HCT116 (cell line): ENCODE measurements around the gene TTYH1. TPM values are rescaled to one million over a fixed set of nuclear protein-coding genes. Genes with fewer than 3 reads are reported as not detected.

ENCODE experiments used
- ATAC-seq: fragments of 200-7000 bp; cut with Tn5 transposase; 2 replicates; pipeline ENCODE4 v1.9.1; 2020; ENCODE audit warnings: mild to moderate bottlenecking, moderate library complexity
- BruUV-seq: library from RNA; stranded (reverse); fragments of 400-500 nt; replicated peaks from 2 replicates; lab custom pipeline; 2021; lab: Mats Ljungman, UMichigan
- CTCF ChIA-PET: fragments of 300-600 bp; sonication (Branson Sonifier 250); formaldehyde crosslinking; loops from one replicate; lab custom pipeline; 2021; ENCODE audit warnings: antibody characterized with exemption; lab: Charles Lee
- POLR2A ChIA-PET: fragments of 300-600, 350-600 bp; sonication (Branson Sonifier 250); formaldehyde crosslinking; loops from one replicate; lab custom pipeline; 2021; ENCODE audit warnings: antibody characterized with exemption; lab: Charles Lee
- RAD21 ChIA-PET, 2 experiments: fragments of 300-600 bp; sonication (Branson Sonifier 250); formaldehyde crosslinking; loops; one replicate each; lab custom pipeline; 2023; ENCODE audit warnings: low total read pairs in 2 of 2; ENCODE audit not compliant: uncharacterized antibody in 2 of 2, unreplicated experiment in 2 of 2, low non-redundant PET in 1 of 2; lab: Charles Lee
- DNase-seq: peaks from one replicate; pipeline ENCODE4 v3.0.0-alpha.2; 2010; ENCODE audit warnings: low read depth, low spot score
- H2AFZ ChIP-seq: fragments of 200-600 bp; shearing (Covaris generic), sonication (generic); 2 replicates; pipeline ENCODE4 v1.6.1; 2017; ENCODE audit warnings: low read depth, mixed run types, mixed read lengths, antibody characterized with exemption, low read length; ENCODE audit not compliant: poor library complexity, severe bottlenecking
- H3K27ac ChIP-seq: 2 replicates; pipeline ENCODE4 v1.5.1; 2012; ENCODE audit warnings: low read depth, low read length
- H3K27me3 ChIP-seq: fragments of 200-600 bp; sonication (generic); 2 replicates; pipeline ENCODE4 v1.6.1; 2016; ENCODE audit warnings: mixed run types, low read length, mixed read lengths; ENCODE audit not compliant: insufficient read depth
- H3K36me3 ChIP-seq, 2 experiments: fragments of 200-500 bp in 1 of 2; fragments of 200-600 bp in 1 of 2; sonication (Bioruptor generic) in 1 of 2; sonication (generic) in 1 of 2; 2 replicates each; pipeline versions ENCODE4 v1.5.1 to v1.6.1; 2014 to 2016; ENCODE audit warnings: low read length in 2 of 2, inconsistent platforms in 1 of 2, mixed read lengths in 1 of 2, mixed run types in 1 of 2; ENCODE audit not compliant: insufficient read depth in 2 of 2, control insufficient read depth in 1 of 2
- H3K4me1 ChIP-seq, 2 experiments: fragments of 200-600 bp in 1 of 2; sonication (generic) in 1 of 2; 2 replicates each; pipeline versions ENCODE4 v1.5.1 to v1.6.1; 2012 to 2017; ENCODE audit warnings: low read length in 2 of 2, inconsistent platforms in 1 of 2, mild to moderate bottlenecking in 1 of 2, mixed read lengths in 1 of 2, mixed run types in 1 of 2, moderate library complexity in 1 of 2; ENCODE audit not compliant: insufficient read depth in 2 of 2, control insufficient read depth in 1 of 2
- H3K4me2 ChIP-seq: fragments of 200-600 bp; sonication (generic); 2 replicates; pipeline ENCODE4 v1.6.1; 2017; ENCODE audit warnings: mixed run types, low read length, mixed read lengths
- H3K4me3 ChIP-seq, 2 experiments: fragments of 200-600 bp in 1 of 2; sonication (generic) in 1 of 2; replicated peaks in 1 of 2; 2 replicates each; pipeline ENCODE4 v1.5.1; 2011 to 2016; ENCODE audit warnings: low read length in 2 of 2, control low read depth in 1 of 2, low read depth in 1 of 2, mild to moderate bottlenecking in 1 of 2, mixed read lengths in 1 of 2, mixed run types in 1 of 2
- H3K79me2 ChIP-seq: fragments of 200-600 bp; sonication (generic); 2 replicates; pipeline ENCODE4 v1.6.1; 2017; ENCODE audit warnings: mild to moderate bottlenecking, mixed run types, low read length, moderate library complexity, mixed read lengths; ENCODE audit not compliant: insufficient read depth
- H3K9ac ChIP-seq: fragments of 200-600 bp; sonication (generic); 2 replicates; pipeline ENCODE4 v1.6.1; 2016; ENCODE audit warnings: low read length, mixed read lengths
- H3K9me2 ChIP-seq: fragments of 200-600 bp; sonication (generic), shearing (Covaris generic); 2 replicates; pipeline ENCODE4 v1.6.1; 2017; ENCODE audit warnings: mixed run types, mild to moderate bottlenecking, moderate library complexity; ENCODE audit not compliant: insufficient read depth
- H3K9me3 ChIP-seq, 2 experiments: fragments of 200-500 bp in 1 of 2; fragments of 200-600 bp in 1 of 2; sonication (Bioruptor generic) in 1 of 2; sonication (generic) in 1 of 2; 2 replicates each; pipeline ENCODE4 v1.6.1; 2014 to 2017; ENCODE audit warnings: low read length in 2 of 2, mixed read lengths in 2 of 2, inconsistent platforms in 1 of 2, low read depth in 1 of 2, mild to moderate bottlenecking in 1 of 2, mixed run types in 1 of 2, moderate library complexity in 1 of 2; ENCODE audit not compliant: control insufficient read depth in 1 of 2, insufficient read depth in 1 of 2
- H4K20me1 ChIP-seq: fragments of 200-600 bp; sonication (generic), shearing (Covaris generic); 2 replicates; pipeline ENCODE4 v1.6.1; 2017; ENCODE audit warnings: mixed run types, mild to moderate bottlenecking, moderate library complexity; ENCODE audit not compliant: insufficient read depth
- CBX3 ChIP-seq: IDR thresholded peaks from 2 replicates; pipeline ENCODE4 v1.6.1; 2012; ENCODE audit warnings: low read depth
- CEBPB ChIP-seq: IDR thresholded peaks from 2 replicates; pipeline ENCODE4 v1.6.1; 2012; ENCODE audit warnings: low read depth
- ELF1 ChIP-seq: IDR thresholded peaks from 2 replicates; pipeline ENCODE4 v1.6.1; 2012; ENCODE audit warnings: low read depth, borderline replicate concordance
- MAX ChIP-seq: IDR thresholded peaks from 2 replicates; pipeline ENCODE4 v1.6.1; 2012
- RAD21 ChIP-seq: IDR thresholded peaks from 2 replicates; pipeline ENCODE4 v1.6.1; 2012; ENCODE audit warnings: low read depth, mild to moderate bottlenecking
- REST ChIP-seq: IDR thresholded peaks from 2 replicates; pipeline ENCODE4 v1.6.1; 2012; ENCODE audit warnings: low read depth
- SIN3A ChIP-seq: IDR thresholded peaks from 2 replicates; pipeline ENCODE4 v1.6.1; 2012; ENCODE audit warnings: low read depth
- SP1 ChIP-seq: IDR thresholded peaks from 2 replicates; pipeline ENCODE4 v1.6.1; 2012; ENCODE audit warnings: low read depth
- SRF ChIP-seq: IDR thresholded peaks from 2 replicates; pipeline ENCODE4 v1.6.1; 2012; ENCODE audit warnings: low read depth
- YY1 ChIP-seq: IDR thresholded peaks from 2 replicates; pipeline ENCODE4 v1.6.1; 2011; ENCODE audit warnings: low read length, low read depth, moderate library complexity, mild to moderate bottlenecking; ENCODE audit not compliant: insufficient replicate concordance; ENCODE audit errors: extremely low read depth
- ZBTB33 ChIP-seq: IDR thresholded peaks from 2 replicates; pipeline ENCODE4 v1.6.1; 2011; ENCODE audit warnings: mild to moderate bottlenecking, low read length, moderate library complexity; ENCODE audit not compliant: insufficient replicate concordance; ENCODE audit errors: extremely low read depth
- intact Hi-C: fragments of 100-400 bp; cut with micrococcal nuclease; formaldehyde crosslinking; loops from 2 replicates; pipeline ENCODE4 v1.10.0; 2022
- total RNA-seq: library from RNA; stranded (reverse); gene quantifications from one replicate; pipeline ENCODE4 v1.2.1, GENCODE V29; 2021; ENCODE audit not compliant: unreplicated experiment

Gene TTYH1
- total RNA-seq, 1 experiment from 2014 or later: 0.37 TPM

- DNase-seq: no peak
- ChIA-PET POLR2A (interaction anchor here (1.8 kb wide), 1 partner anchor 9 kb away, joined by 7 read pairs; the partner anchor contains the start of gene LENG9), RAD21 (no interaction called here), CTCF (no interaction called here)
- ATAC-seq: no peak
- Histone ChIP-seq H3K9me2 (no peaks in the 10 kb centered on the region), H3K79me2 (peaks cover 97% of the 10 kb centered on the region), H3K9ac (no peak overlapping the region), H2AFZ (no peak overlapping the region), H3K27me3 (no peaks in the 10 kb centered on the region), H4K20me1 (peaks cover 7% of the 10 kb centered on the region; the same call in 1 of the 2 replicates), H3K4me2 (no peak overlapping the region), H3K9me3 (no peaks in the 10 kb centered on the region), H3K4me3 (no peak overlapping the region), H3K27ac (no peak overlapping the region), H3K36me3 (peaks cover 65 to 82% of the 10 kb centered on the region in 2 experiments; a peak in 3 of 4 replicates), H3K4me1 (peaks cover 7 to 12% of the 10 kb centered on the region in 2 experiments; a peak in 3 of 4 replicates)
- BruUV-seq: no TSS peak
- no peak for TF ChIP-seq ZBTB33
- no peak for TF ChIP-seq REST
- TF ChIP-seq MAX: no peak
- no peak for TF ChIP-seq ELF1
- no peak for TF ChIP-seq SRF
- TF ChIP-seq SIN3A: no peak
- TF ChIP-seq CEBPB: no peak
- TF ChIP-seq SP1: no peak
- TF ChIP-seq RAD21: no peak
- TF ChIP-seq CBX3: no peak
- no peak for TF ChIP-seq YY1
- intact Hi-C loops: no loop called here
These were observed 39.8 kb downstream of the TTYH1 start for GRCh38 chr19:54454781-54455675.
